Ishikawa (cell line): ENCODE measurements around the gene CALN1.

ENCODE experiments used
- REST ChIP-seq: IDR thresholded peaks from 2 replicates; pipeline ENCODE4 v1.6.1; 2012; ENCODE audit warnings: low read depth, mild to moderate bottlenecking
- TAF1 ChIP-seq: IDR thresholded peaks from 2 replicates; pipeline ENCODE4 v1.6.1; 2012; ENCODE audit warnings: low read depth, mild to moderate bottlenecking
- YY1 ChIP-seq: IDR thresholded peaks from 2 replicates; pipeline ENCODE4 v1.6.1; 2012; ENCODE audit warnings: low read depth

DNA sequence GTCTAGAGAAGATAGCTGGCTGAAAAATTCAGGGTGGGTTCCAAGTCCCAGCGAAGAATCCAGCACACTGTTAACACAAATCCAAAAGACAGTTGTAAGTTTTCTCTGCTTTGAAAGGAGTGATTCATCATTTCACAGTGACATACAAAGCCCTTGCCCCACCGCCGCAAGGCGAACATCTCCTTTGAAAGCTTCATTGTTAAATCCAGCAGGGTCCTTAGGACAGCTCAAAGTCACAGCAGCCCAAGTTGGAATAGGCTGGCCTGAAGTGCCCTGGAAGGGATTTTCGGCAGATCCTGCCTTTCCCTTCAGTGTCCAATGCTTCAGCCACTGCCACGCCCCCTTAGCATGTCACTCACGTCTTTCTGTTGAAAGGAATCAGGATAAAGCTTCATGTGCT lies 526.1 kb downstream of the CALN1 start:
- TF ChIP-seq REST (no peak), YY1 (no peak), TAF1 (no peak)
